Body of pancreas (tissue), 4 donors: ENCODE measurements around the gene DLG2.

Experiments
- POLR2A ChIP-seq, 3 donors: fragments of 450-650 bp; IDR thresholded peaks; one replicate each; pipeline ENCODE4 v1.6.1; 2016; ENCODE audit warnings: antibody characterized with exemption in 3 of 3, mild to moderate bottlenecking in 2 of 3
- TF ChIP-seq, protein P1 (sequence below), 7 experiments: fragments of 450-650 bp in 4 of 7; fragments of 200-600 bp in 3 of 7; sonication (generic) in 3 of 7; IDR thresholded peaks; one replicate each; pipeline ENCODE4 v1.5.1; 2016 to 2019; ENCODE audit warnings: antibody characterized with exemption in 7 of 7

DNA sequence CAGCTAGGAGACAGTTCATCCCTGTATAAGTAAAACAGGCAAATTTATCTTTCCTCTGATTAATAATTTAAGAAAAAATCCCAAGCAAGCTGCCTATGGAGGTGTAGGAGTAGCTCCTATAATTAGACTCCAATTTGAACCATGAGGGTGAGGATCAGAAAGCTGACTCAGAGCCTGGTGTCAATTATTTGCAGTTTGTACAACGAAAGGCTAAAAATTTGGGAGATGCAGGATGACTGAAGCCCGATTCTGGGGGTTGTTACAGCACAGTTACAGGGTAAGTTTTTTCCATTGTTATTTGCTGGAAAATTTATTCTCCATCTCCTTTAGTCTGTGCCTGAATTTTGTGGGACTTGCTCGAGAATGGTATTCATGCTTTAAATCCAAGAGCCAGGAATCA lies 1981.6 kb downstream of the DLG2 start:
- TF ChIP-seq, protein P1, sequence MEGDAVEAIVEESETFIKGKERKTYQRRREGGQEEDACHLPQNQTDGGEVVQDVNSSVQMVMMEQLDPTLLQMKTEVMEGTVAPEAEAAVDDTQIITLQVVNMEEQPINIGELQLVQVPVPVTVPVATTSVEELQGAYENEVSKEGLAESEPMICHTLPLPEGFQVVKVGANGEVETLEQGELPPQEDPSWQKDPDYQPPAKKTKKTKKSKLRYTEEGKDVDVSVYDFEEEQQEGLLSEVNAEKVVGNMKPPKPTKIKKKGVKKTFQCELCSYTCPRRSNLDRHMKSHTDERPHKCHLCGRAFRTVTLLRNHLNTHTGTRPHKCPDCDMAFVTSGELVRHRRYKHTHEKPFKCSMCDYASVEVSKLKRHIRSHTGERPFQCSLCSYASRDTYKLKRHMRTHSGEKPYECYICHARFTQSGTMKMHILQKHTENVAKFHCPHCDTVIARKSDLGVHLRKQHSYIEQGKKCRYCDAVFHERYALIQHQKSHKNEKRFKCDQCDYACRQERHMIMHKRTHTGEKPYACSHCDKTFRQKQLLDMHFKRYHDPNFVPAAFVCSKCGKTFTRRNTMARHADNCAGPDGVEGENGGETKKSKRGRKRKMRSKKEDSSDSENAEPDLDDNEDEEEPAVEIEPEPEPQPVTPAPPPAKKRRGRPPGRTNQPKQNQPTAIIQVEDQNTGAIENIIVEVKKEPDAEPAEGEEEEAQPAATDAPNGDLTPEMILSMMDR (IDR thresholded peaks at IDR 0.05): no peak
- TF ChIP-seq POLR2A (IDR thresholded peaks at IDR 0.05): no peak
